HG02610 (cell line): ENCODE data around the gene MBNL1.

Source experiments
- ATAC-seq: cut with Tn5 transposase; IDR thresholded peaks from one replicate; pipeline ENCODE4 v1.9.1; 2021; ENCODE audit warnings: mild to moderate bottlenecking, moderate library complexity; ENCODE audit not compliant: unreplicated experiment

The MBNL1 gene

GRCh38 chr3:152268555-152269055 is at the start of gene MBNL1:
TSS of gene MBNL1 (plus strand) at chr3:152268929. CDS start at chr3:152300194, 31,265 bp downstream.
- ATAC-seq = peak; percentile 63

- no peak for ATAC-seq
These were observed 49.5 kb upstream of the MBNL1 start for GRCh38 chr3:152219216-152219615.

GRCh38 chr3:152219769-152220255 is 48.9 kb upstream of the MBNL1 start:
- no peak for ATAC-seq

GRCh38 chr3:152222327-152222726 is 46.4 kb upstream of the MBNL1 start:
- no peak for ATAC-seq

DNA sequence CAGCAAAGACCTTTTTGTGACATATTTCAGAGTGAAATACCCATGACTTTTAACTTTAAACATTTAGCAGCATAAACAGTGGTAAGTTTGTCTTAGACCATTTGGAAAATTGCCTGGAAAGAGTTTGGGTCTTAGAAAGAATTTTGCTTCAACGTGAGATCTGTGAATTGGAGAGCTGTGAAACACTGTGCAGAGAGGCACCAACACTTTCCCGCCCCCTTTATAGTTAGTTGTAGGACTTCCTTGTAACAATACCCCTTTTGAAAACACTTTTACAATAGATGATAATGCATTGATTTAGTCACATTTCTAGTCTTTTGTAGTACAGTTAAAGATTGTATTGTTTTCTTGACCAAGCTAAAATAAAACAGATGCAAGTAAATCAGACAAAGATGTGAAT is 43.5 kb upstream of the MBNL1 start:
- ATAC-seq = no peak

GRCh38 chr3:152226176-152226575 is 42.6 kb upstream of the MBNL1 start:
- ATAC-seq = no peak

- no peak for ATAC-seq
These were observed 41.7 kb upstream of the MBNL1 start for GRCh38 chr3:152227027-152227426.

GRCh38 chr3:152229692-152230091 is 39.0 kb upstream of the MBNL1 start:
- no peak for ATAC-seq

DNA sequence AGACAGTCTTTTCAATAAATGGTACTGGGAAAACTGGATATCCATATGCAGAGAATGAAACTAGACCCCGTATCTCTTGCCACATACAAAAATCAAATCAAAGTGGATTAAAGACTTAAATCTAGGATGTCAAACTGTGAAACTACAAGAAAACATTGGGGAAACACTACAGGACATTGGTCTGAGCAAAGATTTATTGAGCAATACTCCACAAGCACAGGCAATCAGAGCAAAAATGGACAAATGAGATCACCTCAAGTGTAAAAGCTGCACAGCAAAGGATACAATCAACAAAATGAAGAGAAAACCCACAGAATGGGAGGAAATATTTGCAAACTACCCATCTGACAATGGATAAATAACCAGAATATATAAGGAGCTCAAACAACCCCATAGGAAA is 38.4 kb upstream of the MBNL1 start:
- no peak for ATAC-seq

DNA sequence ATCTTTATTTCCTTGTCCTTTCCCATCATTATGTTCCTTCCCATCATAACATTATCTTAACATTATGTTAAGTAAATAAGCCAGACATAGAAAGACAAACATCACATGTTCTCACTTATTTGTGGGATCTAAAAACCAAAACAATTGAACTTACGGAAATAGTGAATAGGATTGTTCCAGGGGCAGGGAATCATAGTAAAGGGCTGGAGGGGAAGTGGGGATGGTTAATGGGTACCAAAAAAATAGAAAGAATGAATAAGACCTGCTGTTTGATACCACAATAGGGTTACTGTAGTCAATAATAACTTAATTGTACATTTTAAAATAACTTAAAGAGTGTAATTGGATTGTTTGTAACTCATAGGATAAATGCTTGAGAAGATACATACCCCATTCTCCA is 36.7 kb upstream of the MBNL1 start:
- no peak for ATAC-seq

GRCh38 chr3:152232679-152233078 is 36.0 kb upstream of the MBNL1 start:
- ATAC-seq = no peak

DNA sequence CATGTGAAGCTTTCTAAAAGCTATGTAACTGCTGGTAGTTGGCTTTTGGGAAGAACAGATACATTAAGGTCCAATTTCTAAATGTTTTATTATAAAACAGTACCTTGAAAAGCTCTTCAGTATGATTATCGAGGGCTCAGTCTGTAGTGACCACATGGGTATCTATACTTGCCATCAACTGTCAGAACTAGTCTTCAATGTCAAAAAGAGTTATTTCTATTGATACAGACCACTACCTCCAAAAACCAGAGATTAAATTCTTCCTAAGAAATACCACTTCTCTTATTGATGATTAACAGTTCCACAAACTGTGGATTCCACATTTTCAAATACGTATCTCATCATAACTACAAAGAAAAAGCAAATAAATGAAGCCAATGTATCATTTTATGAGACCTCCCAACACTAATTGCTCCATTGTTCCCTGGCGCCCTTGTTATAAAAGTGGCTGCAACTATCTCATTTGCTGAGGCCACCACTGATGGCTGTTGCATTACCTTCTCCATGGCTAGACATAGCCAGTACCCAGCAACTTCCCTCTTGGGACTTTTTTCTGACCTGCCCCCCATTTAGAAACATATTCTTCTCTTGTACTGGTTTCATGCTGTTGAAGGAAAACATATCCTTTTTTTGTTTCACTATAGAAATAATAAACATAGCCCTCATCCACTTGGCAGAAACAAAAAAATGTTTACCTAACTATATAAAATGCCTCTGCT is 33.9 kb upstream of the MBNL1 start:
- no peak for ATAC-seq

GRCh38 chr3:152235709-152236298 is 32.9 kb upstream of the MBNL1 start:
- no peak for ATAC-seq

DNA sequence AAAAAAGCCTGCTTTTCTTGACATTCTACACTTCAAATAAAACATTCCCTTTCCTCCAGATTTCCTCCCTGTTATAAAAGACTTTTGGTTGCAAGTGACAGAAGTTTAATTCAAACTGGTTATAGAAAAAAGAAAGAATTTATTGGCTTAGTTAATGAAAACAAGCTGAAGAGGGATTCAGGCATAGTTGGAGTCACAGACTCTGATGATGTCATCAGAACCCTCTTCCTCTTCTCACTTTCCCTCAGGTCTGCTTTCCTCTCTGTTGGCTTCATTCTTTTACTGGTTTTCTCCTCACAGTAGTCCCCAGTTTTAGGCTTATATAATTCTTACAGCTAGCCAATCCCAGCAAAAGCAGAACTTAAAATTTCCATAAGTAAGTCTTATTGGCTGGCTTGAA is 32.0 kb upstream of the MBNL1 start:
- ATAC-seq = no peak

DNA sequence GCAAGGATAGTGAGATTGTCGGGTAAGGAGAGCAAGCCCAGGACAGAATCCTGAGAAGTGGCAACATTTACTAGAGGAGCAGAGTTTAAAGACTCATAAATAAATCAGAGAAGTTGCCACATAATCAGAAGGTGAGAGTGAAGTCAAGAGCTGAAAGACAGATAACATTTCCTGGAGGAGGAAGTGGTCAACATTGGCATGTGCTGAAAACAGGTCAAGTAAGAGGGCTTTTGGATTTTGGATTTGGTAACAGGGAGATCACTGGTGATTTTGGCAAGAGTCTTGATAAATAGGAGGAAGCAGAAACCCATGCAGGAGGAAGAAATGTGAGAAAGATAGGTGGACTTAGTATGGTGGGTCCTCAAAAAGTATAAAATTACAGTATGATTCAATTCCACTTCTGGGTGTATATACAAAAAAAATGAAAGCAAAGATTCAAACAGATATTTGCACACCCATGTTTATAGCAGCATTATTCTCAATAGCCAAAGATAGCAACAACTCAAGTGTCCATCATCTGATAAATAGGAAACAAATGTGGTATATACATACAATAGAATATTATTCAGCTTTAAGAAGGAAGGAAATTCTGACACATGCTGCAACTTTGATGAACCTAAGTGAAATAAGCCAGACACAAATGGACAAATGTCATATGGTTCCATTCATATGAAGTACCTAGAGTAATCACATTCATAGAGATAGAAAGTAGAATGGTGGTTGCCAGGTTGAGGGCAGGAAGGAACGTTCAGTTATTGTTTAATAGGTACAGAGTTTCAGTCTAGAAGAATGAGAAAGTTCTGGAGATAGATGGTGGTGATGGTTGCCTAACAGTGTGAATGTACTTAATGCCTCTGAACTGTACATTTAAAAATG is 27.3 kb upstream of the MBNL1 start:
- peak; percentile 46 for ATAC-seq

DNA sequence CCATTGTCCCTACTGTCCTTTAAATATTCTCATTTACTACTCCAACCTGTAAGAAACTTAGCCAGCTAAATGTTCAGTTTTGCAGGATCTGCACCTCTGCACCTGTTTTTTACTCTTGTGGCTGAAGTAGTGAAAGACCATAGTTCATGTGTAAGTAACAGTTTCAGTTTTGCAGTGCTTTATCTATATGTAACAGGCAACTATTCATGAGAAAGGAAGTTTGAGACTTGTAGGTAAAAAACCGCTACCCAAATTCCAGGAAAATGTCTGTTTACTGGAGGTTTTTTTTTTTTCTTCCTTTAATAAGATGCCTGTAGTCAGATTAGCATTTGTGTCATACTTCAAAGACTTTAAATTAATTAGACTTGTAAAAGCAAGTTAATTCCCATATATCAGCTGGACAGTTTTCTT is 25.4 kb upstream of the MBNL1 start:
- peak; percentile 75 for ATAC-seq

DNA sequence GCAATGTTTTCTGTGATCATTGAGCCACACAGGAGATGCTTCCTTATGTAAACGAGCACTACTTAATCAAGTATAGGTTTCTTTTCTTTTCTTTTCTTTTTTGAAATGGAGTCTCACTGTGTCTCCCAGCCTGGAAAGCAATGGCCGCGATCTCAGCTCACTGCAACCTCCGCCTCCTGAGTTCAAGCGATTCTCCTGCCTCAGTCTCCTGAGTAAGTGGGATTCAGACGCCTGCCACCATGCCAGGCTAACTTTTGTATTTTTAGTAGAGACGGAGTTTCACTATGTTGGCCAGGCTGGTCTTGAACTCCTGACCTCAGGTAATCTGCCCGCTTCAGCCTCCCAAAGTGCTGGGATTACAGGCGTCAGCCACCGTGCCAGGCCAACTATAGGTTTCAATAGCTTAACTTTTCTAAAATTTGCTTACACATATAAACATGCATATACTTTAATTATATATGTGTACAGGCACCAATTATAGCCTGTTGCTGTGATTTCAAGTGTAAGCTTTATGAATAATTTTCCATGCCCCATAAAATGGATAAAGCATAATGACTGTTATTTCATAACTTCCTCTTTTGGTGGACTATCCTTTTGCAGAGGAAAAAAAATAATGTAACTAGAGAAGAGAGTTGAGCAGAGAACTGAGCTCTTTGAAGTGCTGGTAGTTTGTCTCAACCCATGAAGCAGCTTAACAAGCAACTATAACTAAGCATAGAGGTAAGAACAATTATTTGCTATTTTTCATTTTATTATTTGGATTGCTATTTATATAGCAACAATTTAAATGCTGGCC is 24.8 kb upstream of the MBNL1 start:
- ATAC-seq = peak; percentile 39

- no peak for ATAC-seq
These were observed 24.2 kb upstream of the MBNL1 start for GRCh38 chr3:152244517-152244888.

DNA sequence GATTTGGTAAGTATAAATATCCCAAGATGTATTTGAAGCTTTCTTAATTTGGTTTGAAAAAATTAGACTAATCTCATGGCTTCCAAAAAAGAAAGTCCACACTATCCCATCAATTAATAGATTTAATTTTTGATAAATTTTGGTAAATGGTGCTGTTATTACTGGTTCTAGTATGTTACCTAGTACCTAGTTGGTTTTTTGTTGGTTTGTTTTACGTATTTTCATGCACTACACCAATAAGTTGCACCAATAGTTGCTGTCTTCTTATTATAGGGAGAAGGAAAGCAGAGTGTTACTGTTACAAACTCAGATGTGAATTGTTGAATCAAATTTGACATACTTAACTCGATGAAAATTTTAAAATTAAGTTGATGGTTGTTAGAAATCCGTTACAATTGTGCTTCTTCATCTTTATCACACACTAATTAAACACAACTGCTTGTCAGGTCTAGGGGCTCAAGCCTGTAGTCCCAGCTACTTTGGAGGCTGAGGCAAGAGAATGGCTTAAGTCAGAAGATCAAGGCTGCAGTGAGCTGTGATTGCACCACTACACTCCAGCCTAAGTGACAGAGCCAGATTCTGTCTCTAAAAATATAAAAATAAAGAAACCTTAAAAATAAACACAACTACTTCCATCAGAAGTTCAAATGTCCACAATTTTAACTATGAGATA is 23.1 kb upstream of the MBNL1 start:
- ATAC-seq = no peak

DNA sequence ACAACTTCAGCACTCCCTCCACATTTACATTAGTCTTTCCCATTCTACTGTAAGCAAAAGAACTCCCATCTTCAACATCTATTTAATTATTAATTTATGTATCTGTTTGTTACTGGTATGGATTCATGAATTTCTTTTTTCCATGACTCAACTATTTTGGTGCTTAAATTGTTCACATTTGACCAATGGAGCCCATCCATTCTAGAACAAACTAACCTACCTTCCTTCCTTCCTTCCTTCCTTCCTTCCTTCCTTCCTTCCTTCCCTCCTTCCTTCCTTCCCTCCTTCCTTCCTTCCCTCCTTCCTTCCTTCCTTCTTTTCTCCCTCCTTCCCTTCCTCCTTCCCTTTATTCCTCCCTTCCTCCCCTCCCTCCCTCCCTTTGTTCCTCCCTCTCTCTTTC is 16.8 kb upstream of the MBNL1 start:
- no peak for ATAC-seq
